ENCODE data around the gene CASZ1.

CASZ1 gene, protein sequence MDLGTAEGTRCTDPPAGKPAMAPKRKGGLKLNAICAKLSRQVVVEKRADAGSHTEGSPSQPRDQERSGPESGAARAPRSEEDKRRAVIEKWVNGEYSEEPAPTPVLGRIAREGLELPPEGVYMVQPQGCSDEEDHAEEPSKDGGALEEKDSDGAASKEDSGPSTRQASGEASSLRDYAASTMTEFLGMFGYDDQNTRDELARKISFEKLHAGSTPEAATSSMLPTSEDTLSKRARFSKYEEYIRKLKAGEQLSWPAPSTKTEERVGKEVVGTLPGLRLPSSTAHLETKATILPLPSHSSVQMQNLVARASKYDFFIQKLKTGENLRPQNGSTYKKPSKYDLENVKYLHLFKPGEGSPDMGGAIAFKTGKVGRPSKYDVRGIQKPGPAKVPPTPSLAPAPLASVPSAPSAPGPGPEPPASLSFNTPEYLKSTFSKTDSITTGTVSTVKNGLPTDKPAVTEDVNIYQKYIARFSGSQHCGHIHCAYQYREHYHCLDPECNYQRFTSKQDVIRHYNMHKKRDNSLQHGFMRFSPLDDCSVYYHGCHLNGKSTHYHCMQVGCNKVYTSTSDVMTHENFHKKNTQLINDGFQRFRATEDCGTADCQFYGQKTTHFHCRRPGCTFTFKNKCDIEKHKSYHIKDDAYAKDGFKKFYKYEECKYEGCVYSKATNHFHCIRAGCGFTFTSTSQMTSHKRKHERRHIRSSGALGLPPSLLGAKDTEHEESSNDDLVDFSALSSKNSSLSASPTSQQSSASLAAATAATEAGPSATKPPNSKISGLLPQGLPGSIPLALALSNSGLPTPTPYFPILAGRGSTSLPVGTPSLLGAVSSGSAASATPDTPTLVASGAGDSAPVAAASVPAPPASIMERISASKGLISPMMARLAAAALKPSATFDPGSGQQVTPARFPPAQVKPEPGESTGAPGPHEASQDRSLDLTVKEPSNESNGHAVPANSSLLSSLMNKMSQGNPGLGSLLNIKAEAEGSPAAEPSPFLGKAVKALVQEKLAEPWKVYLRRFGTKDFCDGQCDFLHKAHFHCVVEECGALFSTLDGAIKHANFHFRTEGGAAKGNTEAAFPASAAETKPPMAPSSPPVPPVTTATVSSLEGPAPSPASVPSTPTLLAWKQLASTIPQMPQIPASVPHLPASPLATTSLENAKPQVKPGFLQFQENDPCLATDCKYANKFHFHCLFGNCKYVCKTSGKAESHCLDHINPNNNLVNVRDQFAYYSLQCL (N-terminal part only)

DNA sequence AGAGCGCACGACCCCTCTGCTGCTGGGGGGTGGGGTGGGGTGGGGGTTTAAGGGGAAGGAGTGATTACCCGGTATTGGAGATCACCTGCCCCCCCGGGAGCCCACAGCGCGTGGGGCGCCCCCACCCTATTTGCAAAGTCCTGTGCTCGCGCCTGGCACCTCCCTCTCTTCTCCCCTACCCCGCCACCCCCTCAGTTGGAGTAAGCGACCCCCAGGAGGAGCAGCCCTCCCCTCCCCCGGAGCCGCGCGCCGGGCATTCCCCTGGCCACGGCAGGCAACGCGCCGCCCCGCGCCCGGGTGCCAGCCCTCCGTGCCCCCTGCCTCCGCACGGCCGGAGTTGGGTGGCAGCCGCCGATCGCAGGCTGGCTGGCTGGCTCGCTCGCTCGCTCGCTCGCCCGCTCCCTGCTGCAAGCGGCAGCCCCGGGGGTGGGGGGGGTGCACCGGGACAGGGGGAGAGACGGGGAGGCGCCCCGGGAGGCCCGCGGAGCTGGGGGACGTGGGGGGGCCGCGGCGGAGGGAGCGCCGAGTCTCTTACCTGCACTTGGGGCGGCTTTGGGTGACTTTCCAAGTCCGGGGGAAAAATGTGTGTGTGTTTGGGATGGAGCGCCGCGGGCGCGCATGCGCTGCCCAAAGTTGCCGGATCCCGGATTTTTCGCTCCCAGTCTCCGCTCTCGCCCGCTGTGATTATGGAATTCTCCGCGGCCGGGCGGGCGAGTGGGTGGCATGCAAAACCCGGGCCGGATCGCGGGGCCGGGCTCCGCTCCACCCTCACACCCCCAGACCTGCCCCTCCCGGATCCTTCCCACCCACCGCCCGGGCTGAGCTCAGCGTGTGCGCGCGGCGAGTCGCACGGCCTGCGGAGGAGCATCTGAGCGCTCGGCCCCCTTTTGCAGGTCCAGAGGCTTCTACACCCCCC lies at the start of gene CASZ1:
Gene CASZ1, minus strand, starts transcription at position 618 of the 916 bp plus-strand sequence. CDS start 102,757 bp downstream, outside the sequence.
- peak; percentile 10 for DNase-seq

DNA sequence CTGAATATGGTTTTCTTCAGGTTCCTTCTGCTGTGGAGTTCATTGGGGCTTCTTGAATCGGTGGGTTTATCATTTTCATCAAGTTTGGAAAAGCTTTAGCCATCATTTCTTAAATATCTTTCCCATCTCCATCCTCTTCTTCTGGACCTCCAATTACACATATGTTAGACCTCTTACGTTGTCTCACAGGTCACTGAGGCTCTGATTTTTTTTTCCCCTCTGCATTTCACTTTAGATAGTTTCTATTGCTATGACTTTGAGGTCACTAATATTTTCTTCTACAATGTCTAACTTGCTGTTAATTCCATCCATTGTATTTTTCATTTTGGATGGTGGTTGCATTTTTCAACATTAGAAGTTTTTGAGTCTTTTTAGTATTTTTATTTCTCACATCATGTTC lies 47.3 kb upstream of the CASZ1 start:
- DNase-seq, result no peak

DNA sequence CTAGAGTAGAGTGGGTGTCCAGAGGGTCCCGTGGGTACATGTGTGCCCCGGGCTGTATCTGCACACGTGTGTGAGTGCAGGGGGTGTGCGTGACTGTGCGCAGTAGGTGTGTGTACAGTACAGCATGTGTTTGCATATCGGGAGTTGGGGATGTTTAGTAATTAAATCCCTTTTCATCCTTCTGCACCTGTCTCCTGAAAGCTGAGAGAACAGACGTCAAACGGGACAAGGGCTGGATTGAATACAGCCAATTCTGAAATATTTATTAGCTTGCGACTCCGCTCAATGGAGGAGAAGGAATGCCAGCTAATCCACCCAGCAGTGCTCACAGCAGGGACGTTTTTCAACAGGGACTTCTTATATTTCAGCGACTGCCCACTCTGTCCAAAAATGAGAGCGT lies 44.7 kb upstream of the CASZ1 start:
- no peak for DNase-seq

DNA sequence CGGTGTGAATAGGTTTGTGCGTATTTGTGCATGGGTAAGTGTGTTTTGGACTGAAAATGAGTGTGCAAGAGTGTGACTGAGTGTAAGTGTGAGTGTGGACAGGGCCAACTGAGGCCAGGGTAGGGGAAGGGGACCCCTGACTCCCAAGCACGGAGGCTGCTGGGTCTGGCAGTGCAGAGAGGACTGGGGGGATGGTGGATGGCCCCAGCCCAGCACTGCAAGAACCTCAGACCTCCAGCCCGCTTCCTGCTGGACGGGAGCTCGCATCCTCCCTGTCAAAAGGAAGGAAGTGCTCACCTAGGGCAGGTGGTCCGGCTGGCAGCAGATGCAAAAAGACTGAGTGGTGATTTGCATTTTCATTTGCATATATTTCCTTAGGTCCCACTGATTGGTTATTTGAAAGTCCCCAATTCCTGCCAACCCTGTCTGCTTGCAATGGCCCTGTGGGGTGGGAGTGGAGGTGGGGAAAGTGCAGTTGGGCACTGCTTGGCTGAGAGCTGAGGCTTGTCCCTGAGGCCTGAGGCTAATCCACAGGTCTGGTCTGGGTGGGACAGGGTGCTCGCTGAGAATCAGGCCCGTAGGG lies 42.8 kb upstream of the CASZ1 start:
- no peak for DNase-seq

DNA sequence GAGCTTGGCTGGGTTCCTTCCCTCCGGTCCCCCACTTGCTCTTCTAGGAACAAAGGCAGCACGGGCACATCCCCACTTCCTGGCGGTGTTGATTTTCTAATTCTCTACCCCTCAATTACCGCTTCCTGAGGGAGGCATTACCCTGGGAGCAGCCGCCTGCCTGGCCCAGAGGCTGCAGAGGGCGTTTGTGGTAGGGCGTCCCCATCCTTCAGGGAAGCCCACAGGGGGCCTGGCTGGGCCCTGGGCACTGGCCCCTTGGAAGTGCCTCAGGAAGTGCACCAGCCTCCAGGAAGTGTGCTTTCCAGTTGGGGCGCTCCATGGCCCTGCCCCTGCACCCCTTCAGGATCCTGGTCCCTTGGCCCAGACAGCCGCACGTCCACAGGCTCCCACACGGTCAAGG lies 42.1 kb upstream of the CASZ1 start:
- no peak for DNase-seq

DNA sequence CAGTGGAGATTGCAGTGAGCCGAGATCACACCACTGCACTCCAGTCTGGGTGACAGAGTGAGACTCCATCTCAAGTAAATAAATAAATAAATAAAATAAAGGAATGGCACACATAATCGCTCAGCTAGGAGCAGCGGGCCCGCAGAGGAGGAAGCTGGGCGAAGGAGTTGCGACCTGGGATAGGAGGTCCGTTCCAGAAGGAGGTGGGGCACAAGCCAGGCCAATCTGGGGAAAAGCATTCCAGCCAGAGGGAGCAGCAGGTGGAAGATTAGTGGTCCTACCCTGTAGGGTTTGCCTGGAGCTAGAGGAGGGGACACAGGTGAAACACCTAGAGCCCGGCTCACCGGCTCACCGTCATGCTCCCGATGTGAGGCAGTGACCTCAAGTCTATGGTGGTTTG lies 40.3 kb upstream of the CASZ1 start:
- no peak for DNase-seq

DNA sequence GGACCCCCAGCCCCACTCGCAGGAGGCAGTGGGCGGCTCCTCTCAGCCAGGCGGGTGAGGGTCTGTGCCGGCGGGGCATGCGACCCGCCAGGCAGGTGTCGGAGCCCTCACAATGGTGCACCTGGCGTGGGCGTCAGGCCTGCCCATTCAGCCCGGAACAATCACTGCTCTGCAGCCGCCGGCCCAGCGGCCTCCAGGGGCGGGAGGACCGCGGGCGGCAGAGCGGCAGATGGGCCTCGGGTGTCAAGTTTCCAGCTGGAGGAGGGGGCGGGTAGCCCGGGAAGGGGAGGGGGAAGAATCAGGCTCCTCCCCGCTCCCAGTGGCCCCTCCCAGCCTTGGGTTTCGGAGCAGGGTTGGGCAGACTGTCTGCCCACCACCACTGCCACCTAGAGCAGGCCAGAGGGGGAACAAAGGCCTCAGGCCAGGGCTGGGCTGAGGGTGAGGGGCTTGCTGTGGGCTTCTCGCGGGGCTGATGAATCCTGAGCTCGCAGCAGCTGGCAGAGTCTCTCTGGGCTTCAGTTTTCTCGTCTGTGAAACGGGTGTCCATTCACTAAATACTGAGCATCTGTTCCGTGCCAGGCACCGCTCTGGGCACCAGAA lies 39.5 kb upstream of the CASZ1 start:
- DNase-seq, result peak; percentile 26

DNA sequence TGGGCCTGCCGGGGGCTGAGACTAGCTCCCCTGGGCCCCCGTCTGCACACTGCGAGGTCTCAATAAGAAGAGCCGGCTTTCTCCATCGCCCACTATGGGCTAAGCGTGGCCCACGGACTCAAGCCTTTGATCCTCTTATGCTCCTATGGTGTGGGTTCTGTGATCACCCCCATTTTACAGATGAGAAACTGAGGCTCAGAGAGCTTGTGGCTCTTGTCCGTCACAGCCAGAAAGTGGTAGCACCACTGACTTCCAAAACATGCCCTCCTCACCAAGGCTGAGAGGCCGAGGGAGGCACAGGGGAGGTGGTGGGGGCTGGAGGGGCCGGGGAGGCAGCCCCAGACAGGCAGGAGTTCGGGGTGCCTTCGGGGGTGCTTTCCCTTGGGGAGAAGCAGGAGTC lies 39.0 kb upstream of the CASZ1 start:
- no peak for DNase-seq

DNA sequence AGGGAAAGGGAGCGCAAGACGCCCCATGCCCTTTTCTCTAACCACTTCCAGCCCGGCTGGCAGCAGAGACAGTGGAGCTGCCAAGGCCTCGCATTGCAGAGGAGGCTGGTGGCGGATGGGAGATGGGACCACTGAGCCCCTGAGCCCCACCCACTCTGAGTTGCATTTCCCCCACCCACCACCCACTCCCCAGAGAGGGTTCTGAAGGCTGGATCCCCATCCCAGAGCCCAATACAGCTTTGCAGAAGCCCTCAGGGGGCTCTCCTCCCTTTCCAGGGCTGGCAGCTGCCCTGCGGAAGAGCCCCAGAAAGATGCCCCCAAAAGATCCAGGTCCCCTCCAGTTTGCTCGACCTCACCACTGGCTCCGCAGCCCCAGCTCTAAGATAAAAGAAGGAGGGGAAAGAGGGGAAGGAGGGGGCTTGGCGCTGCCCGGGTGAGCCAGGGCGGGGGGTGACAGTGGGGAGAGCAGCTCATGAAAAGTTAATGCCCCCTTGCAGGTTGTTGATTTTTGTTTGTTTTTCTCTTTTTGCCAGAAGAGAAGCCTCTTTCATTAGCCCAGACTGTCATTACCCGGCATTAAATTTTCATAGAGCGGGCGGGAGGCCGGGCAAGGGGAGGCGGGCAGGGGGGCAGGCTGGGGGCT lies 38.4 kb upstream of the CASZ1 start:
- DNase-seq, result no peak

DNA sequence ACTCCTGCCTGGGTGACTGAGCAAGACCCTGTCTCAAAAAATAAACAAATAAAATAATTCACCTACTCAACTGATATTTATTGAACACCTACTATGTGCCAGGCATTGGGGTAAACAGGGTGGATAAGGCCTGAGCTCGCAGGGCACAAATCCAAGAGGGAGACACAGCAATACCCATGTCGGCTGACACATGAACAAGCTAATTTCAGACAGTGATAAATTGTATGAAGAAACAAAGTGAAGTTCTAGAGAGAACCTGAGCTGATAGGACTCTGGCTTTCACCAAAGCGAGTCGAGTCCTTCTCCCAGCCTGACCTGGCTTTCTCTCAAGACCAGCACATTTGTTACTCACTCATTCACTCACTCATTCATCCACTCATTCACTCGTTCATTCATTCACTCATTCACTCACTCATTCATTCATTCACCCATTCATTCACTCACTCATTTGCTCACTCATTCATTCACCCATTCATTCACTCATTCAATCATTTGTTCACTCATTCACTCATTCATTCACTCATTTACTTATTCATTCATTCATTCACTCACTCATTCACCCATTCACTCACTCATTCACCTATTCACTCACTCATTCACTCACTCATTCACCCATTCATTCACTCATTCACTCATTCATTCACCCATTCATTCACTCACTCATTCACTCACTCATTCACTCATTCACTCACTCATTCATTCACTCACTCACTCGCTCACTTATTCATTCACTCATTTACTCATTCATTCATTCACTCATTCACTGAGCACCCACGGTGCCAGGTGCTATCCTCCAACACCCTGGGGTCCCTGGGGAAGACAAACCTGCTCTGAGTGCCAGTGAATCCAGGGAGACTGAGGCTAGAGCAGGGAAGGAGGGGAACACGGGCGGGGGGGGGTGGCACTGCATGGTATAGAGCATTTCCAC lies 37.4 kb upstream of the CASZ1 start:
- DNase-seq, result peak; percentile 18

DNA sequence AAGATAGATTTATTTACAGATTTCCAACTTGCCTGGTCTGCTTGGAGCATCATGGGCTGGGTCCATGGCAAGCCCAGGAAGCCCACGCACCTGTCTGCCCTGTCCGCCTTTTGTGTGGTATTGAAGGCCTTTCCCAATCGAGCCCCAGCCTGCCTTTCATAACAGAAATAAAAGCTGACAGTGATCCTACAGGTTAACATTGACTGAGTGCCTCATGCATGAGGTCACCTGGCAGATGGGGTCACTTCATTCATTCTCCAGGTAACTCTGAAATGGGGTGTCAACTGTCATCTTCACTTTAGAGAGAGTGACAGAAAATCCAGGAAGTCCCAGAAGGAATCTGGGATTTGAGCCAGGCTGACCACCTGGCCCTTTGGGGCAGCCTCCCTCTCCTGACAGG lies 36.3 kb upstream of the CASZ1 start:
- DNase-seq, result no peak

DNA sequence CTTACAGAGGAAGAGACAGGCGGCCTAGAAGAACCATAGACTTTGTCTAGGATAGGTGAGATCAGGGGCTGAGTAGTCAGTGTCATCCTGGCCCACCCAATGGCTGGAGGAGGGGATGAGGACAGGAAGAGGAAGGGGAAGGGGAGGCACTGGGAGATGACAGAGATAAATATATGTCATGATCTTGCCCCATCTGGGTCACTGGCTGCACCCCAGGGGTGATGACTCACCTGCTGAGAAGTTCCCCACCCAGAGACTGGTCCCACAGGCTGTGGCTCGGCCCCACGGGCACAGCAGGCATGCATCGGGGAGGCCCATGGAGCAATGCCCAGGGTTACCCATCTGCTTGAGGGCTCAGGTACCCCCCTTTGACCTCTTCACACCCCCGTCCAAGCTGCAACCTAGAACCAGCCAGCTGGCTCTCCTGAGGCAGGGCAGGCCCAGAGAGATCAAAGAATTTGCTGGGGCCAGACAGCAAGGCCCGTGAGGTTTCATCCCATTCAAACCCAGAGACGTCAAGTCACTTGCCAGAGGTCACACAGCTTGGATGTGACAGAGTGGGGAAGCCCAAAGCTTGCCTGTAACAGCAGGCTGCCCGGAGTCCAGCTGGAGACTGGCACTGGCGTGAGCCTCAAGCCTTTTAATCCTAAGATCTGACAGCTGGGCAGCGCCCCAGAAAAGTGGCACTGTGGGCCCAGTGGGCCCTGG lies 34.7 kb upstream of the CASZ1 start:
- DNase-seq, result no peak

DNA sequence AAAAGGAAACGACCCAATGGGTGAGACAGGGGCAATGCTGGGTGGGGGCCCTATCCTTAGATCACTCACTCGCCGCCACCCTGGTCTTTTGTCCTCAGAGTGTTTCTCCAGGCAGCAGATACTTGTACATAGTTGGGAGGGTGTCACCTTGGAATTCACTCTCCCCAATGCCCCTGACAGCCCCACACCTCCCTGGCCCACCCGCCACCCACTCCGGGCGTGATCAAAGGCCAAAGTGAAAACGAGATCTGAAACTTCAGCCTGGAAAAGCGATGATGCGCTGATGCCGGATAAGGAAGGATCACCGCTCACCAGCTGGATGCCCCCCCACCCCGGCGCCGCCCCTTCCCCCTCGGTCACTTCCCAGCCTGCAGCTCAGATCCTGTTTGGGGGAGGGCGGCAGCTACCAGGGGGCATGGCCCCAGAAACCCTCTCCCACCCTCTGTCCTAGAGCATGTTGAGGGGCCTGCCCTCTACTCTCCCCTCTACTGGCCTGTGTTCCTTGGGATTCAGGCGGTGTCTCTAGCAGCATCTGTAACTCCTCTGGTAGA lies 33.6 kb upstream of the CASZ1 start:
- no peak for DNase-seq

DNA sequence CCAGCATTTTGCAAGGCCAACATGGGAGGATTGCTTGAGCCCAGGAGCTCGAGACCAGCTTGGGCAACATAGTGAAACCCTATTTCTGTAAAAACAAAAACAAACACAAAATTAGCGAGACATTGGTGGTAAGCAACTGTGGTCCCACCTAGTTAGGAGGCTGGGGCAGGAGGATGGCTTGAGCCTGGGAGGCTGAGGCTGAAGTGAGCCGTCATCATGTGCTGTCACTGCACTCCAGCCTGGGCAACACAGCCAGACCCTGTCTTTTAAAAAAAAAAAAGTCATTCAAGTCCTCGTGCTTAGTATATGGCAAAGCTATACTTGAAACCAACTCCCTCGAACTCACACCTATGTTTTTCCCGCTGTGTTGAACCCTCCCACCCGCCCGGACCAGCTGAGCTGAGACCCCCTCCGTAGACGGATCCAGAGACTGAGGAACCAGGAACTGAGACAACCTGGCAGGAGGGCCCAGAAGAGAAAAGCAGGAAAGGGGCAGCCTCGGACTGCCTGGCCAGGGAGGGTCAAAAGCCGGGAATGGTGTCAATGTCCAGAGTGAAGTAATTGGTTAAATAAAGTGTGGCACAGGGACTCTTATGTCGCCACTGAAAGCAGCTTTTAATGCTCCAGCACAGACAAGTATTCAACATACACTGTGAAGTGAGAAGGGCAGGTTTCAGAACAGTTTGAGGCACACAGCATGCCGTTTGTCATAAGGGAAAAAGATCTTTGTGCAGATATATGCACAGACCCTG lies 32.8 kb upstream of the CASZ1 start:
- DNase-seq, result no peak

DNA sequence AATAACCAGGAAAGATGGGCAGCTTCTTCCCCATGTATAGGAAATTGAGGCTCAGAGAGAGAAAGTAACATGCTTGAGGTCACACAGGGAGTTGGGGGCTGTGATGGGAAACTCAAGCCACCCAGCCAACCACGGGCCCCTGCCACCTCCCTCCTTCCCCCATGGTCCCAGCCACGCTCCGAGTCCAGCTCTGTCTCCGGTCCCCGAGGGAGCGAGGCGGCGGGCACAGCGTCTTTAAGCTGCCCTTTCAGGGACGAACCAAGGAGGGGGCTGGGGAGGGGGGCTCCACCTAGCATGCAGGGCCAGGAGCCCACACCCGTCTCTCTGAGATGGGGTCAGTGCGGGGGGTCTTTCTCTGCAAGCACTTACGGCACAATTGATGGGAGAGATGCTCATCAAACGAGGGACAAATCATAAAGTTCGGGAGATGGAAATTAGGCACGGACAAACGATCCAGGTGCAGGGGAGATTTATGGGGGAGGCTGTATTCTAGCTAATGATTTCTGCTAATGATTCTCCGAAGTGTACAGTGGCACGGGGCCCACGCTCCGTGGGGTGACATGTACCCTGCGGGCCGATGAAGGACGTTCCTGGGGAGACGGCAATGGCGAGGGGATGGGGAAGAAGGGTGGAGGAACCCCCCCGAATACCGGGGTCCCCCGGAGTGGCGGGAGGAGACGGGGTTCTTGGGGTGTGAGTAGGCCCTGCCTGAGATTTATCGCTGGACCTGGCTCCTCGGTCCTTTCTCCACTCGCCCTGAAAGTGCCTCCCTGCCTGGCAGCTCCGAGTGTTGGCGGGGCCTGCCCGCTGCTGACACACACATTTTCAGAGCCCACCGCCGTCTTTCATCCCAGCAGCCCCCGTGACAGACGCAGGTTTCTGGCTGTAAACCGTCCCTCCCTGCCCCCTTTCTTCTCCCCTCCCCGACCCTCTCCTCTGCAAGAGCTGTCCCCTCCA lies 31.2 kb upstream of the CASZ1 start:
- no peak for DNase-seq

DNA sequence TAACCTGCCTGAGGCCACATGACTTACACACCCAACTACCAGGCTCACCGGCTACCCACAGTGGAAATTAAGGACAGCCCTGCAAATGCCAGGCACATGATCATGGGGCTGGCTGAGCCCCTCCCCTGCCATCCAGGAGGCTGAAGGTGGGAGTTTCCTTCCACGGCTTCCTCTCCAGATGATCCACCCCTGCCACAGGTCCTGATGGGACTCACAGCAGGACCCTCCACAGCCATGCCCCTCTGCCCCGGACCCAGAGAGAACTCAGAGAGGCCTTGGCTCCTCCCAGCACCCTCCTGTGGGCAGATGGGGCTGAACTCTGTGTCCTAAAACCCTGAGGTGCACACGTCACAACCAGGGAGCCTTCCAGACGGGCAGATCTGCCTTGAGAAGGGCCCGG lies 29.1 kb upstream of the CASZ1 start:
- no peak for DNase-seq
